ENCODE measurements around the gene PRUNE2. TPM values are rescaled to one million over a fixed set of nuclear protein-coding genes. Genes with fewer than 3 reads are reported as not detected.

Gene PRUNE2
- total and polyA plus RNA-seq, 2 of the 13 experiments (the other 11 are each of a cell fraction or from before 2014, with no cell fraction given): 0.02 TPM; not detected in 1

- no peak for TF ChIP-seq MED8 (CRISPR knock-in tag; IDR thresholded peaks at IDR 0.05; ENCODE audit: insufficient replicate concordance)
- no peak for TF ChIP-seq DR1 (CRISPR knock-in tag; IDR thresholded peaks at IDR 0.05)
Measured at GRCh38 chr9:76637416-76637815, 268.5 kb downstream of the PRUNE2 start (continued).

GRCh38 chr9:76634356-76635054 is 271.4 kb downstream of the PRUNE2 start:
- no peak overlapping the region for H3K9ac ChIP-seq (ENCODE audit: insufficient read depth, low read depth, low read length)
- DNase-seq (ENCODE audit: low spot score) (peak; percentile 15), ATAC-seq (no peak), FAIRE-seq (no peak)
- intact Hi-C loops (cut with micrococcal nuclease; ENCODE audit: unreplicated experiment) (no loop called here), in situ Hi-C loops (cut with HindIII; ENCODE audit: extremely low pct_ligation_motif_present, low pct_unique_long_range_greater_than_20kb) (no loop called here)
- no peaks in the 10 kb centered on the region for H3K9me3 ChIP-seq (ENCODE audit: low read length)
- H3K36me3 ChIP-seq (replicated peaks in 1 of 2; ENCODE audit: control insufficient read depth in 1 of 2, insufficient read depth in 2 of 2, low read length in 2 of 2): no peaks in the 10 kb centered on the region
- H3K4me1 ChIP-seq (ENCODE audit: insufficient read depth, low read length): 0 out of 2 replicates have a peak, but pooled peaks cover 9% of the 10 kb centered on the region
- no peak overlapping the region for H3K4me2 ChIP-seq (ENCODE audit: low read depth, low read length)
- no peaks in the 10 kb centered on the region for H3K27me3 ChIP-seq (ENCODE audit: control insufficient read depth in 1 of 2, insufficient read depth in 2 of 2, low read length in 2 of 2)
- ChIA-PET CTCF (ENCODE audit: low intra/inter-chr PET ratio, low total read pairs) (no interaction called here), POLR2A (no interaction called here)
- no peak overlapping the region for H3K27ac ChIP-seq (ENCODE audit: extremely low read length, insufficient read depth, low read length)
- no peaks in the 10 kb centered on the region for H4K20me1 ChIP-seq (ENCODE audit: insufficient read depth, low read length)
- BruUV-seq (replicated peaks): no TSS peak
- no peak for TF ChIP-seq ZNF296 (CRISPR knock-in tag; conservative IDR thresholded peaks at IDR 0.05)
- TF ChIP-seq HOXA5 (CRISPR knock-in tag; IDR thresholded peaks at IDR 0.05): no peak
- peak; percentile 92 for TF ChIP-seq SRF (IDR thresholded peaks at IDR 0.05; ENCODE audit: low read depth, low read length)
- TF ChIP-seq RFX5 (IDR thresholded peaks at IDR 0.05; ENCODE audit: low read depth, low read length): 0 out of 2 replicates have a peak, but pooled peaks have one; percentile 21
- TF ChIP-seq ZNF556 (CRISPR knock-in tag; IDR thresholded peaks at IDR 0.05; ENCODE audit: borderline replicate concordance): no peak
- 2% methylated on average over 1 of the region's 1 CpG for WGBS (ENCODE audit: low lambda C conversion rate)
- no peaks in the 10 kb centered on the region for H3K79me2 ChIP-seq (ENCODE audit: insufficient read depth, low read length)
- H3K4me3 ChIP-seq (replicated peaks in 1 of 3; ENCODE audit: insufficient read depth in 1 of 3, low read depth in 2 of 3, low read length in 3 of 3): no peak overlapping the region
- no peak overlapping the region for H2AFZ ChIP-seq (ENCODE audit: low read length)

GRCh38 chr9:76630916-76631315 is 275.0 kb downstream of the PRUNE2 start:
- 0% methylated on average over 3 of the region's 3 CpGs for WGBS (ENCODE audit: low lambda C conversion rate)
- no peaks in the 10 kb centered on the region for H4K20me1 ChIP-seq (ENCODE audit: insufficient read depth, low read length)
- no peaks in the 10 kb centered on the region for H3K9me3 ChIP-seq (ENCODE audit: low read length)
- H3K79me2 ChIP-seq (ENCODE audit: insufficient read depth, low read length): no peaks in the 10 kb centered on the region
- H3K36me3 ChIP-seq (replicated peaks in 1 of 2; ENCODE audit: control insufficient read depth in 1 of 2, insufficient read depth in 2 of 2, low read length in 2 of 2): no peaks in the 10 kb centered on the region
- H3K27ac ChIP-seq (ENCODE audit: extremely low read length, insufficient read depth, low read length): no peak overlapping the region
- FAIRE-seq (no peak), ATAC-seq (no peak), DNase-seq (ENCODE audit: low spot score) (no peak)
- 0 out of 2 replicates have a peak, but pooled peaks cover 9% of the 10 kb centered on the region for H3K4me1 ChIP-seq (ENCODE audit: insufficient read depth, low read length)
- H3K27me3 ChIP-seq (ENCODE audit: control insufficient read depth in 1 of 2, insufficient read depth in 2 of 2, low read length in 2 of 2): no peaks in the 10 kb centered on the region
- ChIA-PET POLR2A (no interaction called here), CTCF (ENCODE audit: low intra/inter-chr PET ratio, low total read pairs) (no interaction called here)
- intact Hi-C loops (cut with micrococcal nuclease; ENCODE audit: unreplicated experiment): no loop called here
- H3K4me2 ChIP-seq (ENCODE audit: low read depth, low read length): no peak overlapping the region
- no peak overlapping the region for H2AFZ ChIP-seq (ENCODE audit: low read length)
- no peak for TF ChIP-seq TSC22D2 (CRISPR knock-in tag; IDR thresholded peaks at IDR 0.05; ENCODE audit: borderline replicate concordance)
- H3K9ac ChIP-seq (ENCODE audit: insufficient read depth, low read depth, low read length): no peak overlapping the region
- H3K4me3 ChIP-seq (replicated peaks in 1 of 3; ENCODE audit: insufficient read depth in 1 of 3, low read depth in 2 of 3, low read length in 3 of 3): no peak overlapping the region
- in situ Hi-C loops (cut with HindIII; ENCODE audit: extremely low pct_ligation_motif_present, low pct_unique_long_range_greater_than_20kb): no loop called here
- no TSS peak for BruUV-seq (replicated peaks)

All from HepG2 (cell line).